ENCODE data around the gene RAET1G. TPM values are rescaled to one million over a fixed set of nuclear protein-coding genes. Genes with fewer than 3 reads are reported as not detected.
"Not testable (repeated sequence)": the region's sequence is repeated elsewhere in the genome, so short reads cannot be mapped to it uniquely, and the experiment has no call there.

Gene RAET1G
- total RNA-seq, 2 donors from 2014 or later = not detected

DNA sequence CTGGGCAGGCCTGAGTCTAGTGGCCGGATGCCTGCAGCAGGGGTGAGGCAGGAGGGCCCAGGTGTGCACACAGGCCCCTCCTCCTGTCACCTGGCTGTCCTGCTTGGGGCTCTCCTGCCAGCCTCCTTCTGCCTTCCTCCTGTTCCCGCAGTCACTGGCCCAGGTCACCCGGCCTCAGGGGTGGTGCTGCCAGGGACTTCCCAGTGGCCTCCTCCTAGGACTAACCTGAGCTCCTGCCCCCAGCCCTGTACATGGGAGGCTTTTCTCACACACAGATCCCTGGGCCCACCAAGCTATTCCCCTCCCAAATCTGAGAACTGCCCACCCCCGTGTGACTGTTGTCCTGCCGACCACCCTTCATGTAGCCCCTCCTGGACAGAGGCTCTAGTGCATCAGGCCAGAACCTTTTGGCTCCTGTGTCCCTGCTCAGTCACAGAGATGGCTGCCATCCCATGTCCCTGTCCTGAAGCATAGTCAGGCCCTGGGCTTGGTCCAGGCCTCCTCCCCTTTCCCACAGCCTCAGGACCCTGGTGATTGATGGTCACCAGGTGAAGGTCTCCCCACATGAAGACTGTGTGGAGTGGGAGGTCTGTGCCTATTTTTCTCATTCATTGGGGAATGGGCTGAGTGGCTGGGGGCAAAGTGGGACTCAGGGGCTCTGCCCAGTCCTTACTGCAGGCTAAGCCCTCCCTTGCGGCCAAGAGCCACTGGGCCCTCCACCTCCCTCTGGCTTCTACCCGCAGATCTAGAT is 39.7 kb upstream of the RAET1G start:
- TF ChIP-seq, protein P1, sequence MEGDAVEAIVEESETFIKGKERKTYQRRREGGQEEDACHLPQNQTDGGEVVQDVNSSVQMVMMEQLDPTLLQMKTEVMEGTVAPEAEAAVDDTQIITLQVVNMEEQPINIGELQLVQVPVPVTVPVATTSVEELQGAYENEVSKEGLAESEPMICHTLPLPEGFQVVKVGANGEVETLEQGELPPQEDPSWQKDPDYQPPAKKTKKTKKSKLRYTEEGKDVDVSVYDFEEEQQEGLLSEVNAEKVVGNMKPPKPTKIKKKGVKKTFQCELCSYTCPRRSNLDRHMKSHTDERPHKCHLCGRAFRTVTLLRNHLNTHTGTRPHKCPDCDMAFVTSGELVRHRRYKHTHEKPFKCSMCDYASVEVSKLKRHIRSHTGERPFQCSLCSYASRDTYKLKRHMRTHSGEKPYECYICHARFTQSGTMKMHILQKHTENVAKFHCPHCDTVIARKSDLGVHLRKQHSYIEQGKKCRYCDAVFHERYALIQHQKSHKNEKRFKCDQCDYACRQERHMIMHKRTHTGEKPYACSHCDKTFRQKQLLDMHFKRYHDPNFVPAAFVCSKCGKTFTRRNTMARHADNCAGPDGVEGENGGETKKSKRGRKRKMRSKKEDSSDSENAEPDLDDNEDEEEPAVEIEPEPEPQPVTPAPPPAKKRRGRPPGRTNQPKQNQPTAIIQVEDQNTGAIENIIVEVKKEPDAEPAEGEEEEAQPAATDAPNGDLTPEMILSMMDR (conservative IDR thresholded peaks at IDR 0.05) = no peak
- Mint-ChIP-seq H3K27ac (no peak overlapping the region), H3K36me3 (ENCODE audit: low read depth) (no peaks in the 10 kb centered on the region), H3K9me3 (no peaks in the 10 kb centered on the region), H3K27me3 (ENCODE audit: insufficient read depth) (peaks cover 99% of the 10 kb centered on the region), H3K4me1 (peaks cover 10% of the 10 kb centered on the region), H3K4me3 (peak overlapping the region; percentile 62)
- no peak for DNase-seq
- H3K36me3 ChIP-seq (ENCODE audit: control insufficient read depth, insufficient read depth, low read length) = no peaks in the 10 kb centered on the region
- H3K27me3 ChIP-seq (ENCODE audit: control insufficient read depth, insufficient read depth, low read length, poor library complexity, severe bottlenecking) = peaks cover 100% of the 10 kb centered on the region
- H3K9ac ChIP-seq (ENCODE audit: extremely low read depth, low read length, poor library complexity, severe bottlenecking) = no peak overlapping the region
- no peak overlapping the region for H3K27ac ChIP-seq (ENCODE audit: low read depth, low read length)
- H3K9me3 ChIP-seq (ENCODE audit: control insufficient read depth, low read length) = no peaks in the 10 kb centered on the region
- H3K4me1 ChIP-seq (ENCODE audit: control insufficient read depth, insufficient read depth, low read length) = no peaks in the 10 kb centered on the region
- peak overlapping the region; percentile 84 for H3K4me3 ChIP-seq (ENCODE audit: low read length)
- WGBS, 2 experiments (ENCODE audit: insufficient coverage in 1 of 2, insufficient read length in 1 of 2) = 81 to 84% methylated on average over 6 to 7 of the region's 7 CpGs

- H3K9me3 ChIP-seq (ENCODE audit: control insufficient read depth, low read length) = no peaks in the 10 kb centered on the region
- Mint-ChIP-seq H3K36me3 (ENCODE audit: low read depth) (no peaks in the 10 kb centered on the region), H3K4me1 (peaks cover 10% of the 10 kb centered on the region), H3K27me3 (ENCODE audit: insufficient read depth) (peaks cover 99% of the 10 kb centered on the region), H3K4me3 (no peak overlapping the region), H3K9me3 (no peaks in the 10 kb centered on the region), H3K27ac (no peak overlapping the region)
- no peak overlapping the region for H3K9ac ChIP-seq (ENCODE audit: extremely low read depth, low read length, poor library complexity, severe bottlenecking)
- no peak overlapping the region for H3K4me3 ChIP-seq (ENCODE audit: low read length)
- peak; percentile 80 for DNase-seq
- 64 to 71% methylated on average over 4 to 6 of the region's 6 CpGs for WGBS, 2 experiments (ENCODE audit: insufficient coverage in 1 of 2, insufficient read length in 1 of 2)
- no peaks in the 10 kb centered on the region for H3K4me1 ChIP-seq (ENCODE audit: control insufficient read depth, insufficient read depth, low read length)
- no peak overlapping the region for H3K27ac ChIP-seq (ENCODE audit: low read depth, low read length)
- no peaks in the 10 kb centered on the region for H3K36me3 ChIP-seq (ENCODE audit: control insufficient read depth, insufficient read depth, low read length)
- H3K27me3 ChIP-seq (ENCODE audit: control insufficient read depth, insufficient read depth, low read length, poor library complexity, severe bottlenecking) = peaks cover 100% of the 10 kb centered on the region
- TF ChIP-seq, protein P1 (conservative IDR thresholded peaks at IDR 0.05) = peak; percentile 68
Observed at GRCh38 chr6:149961728-149962425, 39.0 kb upstream of the RAET1G start.

DNA sequence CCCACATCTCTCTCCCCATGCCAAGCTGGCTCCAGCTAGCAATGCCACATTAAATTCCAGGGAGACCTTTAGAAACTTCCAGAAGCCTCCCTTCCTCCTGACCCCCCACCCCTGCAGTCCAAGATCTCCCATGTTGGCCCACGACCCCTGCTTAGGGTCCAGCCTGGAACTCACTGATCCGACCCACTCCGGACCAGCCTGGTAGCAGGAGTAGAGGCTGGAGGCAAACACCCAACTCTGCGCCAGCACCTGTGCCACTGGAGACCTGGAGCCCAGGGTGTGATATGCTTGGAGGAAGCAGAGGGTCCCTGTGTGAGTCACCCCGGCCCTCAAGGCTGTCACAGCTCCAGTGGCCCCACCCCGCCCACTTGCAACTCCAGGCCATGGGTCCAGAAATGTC is 37.6 kb upstream of the RAET1G start:
- H3K36me3 ChIP-seq (ENCODE audit: control insufficient read depth, insufficient read depth, low read length) = no peaks in the 10 kb centered on the region
- Mint-ChIP-seq H3K4me1 (peaks cover 10% of the 10 kb centered on the region), H3K4me3 (no peak overlapping the region), H3K9me3 (no peaks in the 10 kb centered on the region), H3K27ac (no peak overlapping the region), H3K27me3 (ENCODE audit: insufficient read depth) (peaks cover 97% of the 10 kb centered on the region), H3K36me3 (ENCODE audit: low read depth) (no peaks in the 10 kb centered on the region)
- WGBS, 2 experiments (ENCODE audit: insufficient coverage in 1 of 2, insufficient read length in 1 of 2) = 79 to 83% methylated on average over 2 to 6 of the region's 6 CpGs
- no peak overlapping the region for H3K4me3 ChIP-seq (ENCODE audit: low read length)
- H3K9me3 ChIP-seq (ENCODE audit: control insufficient read depth, low read length) = no peaks in the 10 kb centered on the region
- TF ChIP-seq, protein P1 (conservative IDR thresholded peaks at IDR 0.05) = no peak
- no peak overlapping the region for H3K9ac ChIP-seq (ENCODE audit: extremely low read depth, low read length, poor library complexity, severe bottlenecking)
- H3K27ac ChIP-seq (ENCODE audit: low read depth, low read length) = no peak overlapping the region
- H3K27me3 ChIP-seq (ENCODE audit: control insufficient read depth, insufficient read depth, low read length, poor library complexity, severe bottlenecking) = peaks cover 100% of the 10 kb centered on the region
- H3K4me1 ChIP-seq (ENCODE audit: control insufficient read depth, insufficient read depth, low read length) = no peaks in the 10 kb centered on the region
- DNase-seq = no peak

DNA sequence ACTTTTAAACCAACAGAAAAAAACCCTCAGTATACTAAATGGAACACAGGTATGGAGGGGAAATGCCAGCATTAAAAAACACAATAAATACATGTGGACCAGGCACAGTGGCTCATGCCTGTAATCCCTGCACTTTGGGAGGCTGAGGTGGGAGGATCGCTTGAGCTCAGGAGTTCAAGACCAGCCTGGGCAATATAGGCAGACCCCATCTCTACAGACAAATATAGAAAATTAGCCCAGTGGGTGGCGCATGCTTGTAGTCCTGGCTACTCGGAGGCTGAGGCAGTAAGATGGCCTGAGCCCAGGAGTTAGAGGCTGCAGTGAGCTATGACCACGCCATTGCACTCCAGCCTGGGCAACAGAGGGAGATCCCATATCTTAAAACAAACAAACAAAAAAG is 36.9 kb upstream of the RAET1G start:
- H3K27me3 Mint-ChIP-seq (ENCODE audit: insufficient read depth) = peaks cover 97% of the 10 kb centered on the region
- not testable (repeated sequence) for H3K4me3 ChIP-seq (ENCODE audit: low read length); H3K9ac ChIP-seq (ENCODE audit: extremely low read depth, low read length, poor library complexity, severe bottlenecking); H3K36me3 Mint-ChIP-seq (ENCODE audit: low read depth); H3K9me3 Mint-ChIP-seq; H3K4me1 ChIP-seq (ENCODE audit: control insufficient read depth, insufficient read depth, low read length); H3K36me3 ChIP-seq (ENCODE audit: control insufficient read depth, insufficient read depth, low read length); H3K4me1 Mint-ChIP-seq; H3K27ac Mint-ChIP-seq; DNase-seq; H3K9me3 ChIP-seq (ENCODE audit: control insufficient read depth, low read length); H3K4me3 Mint-ChIP-seq; H3K27ac ChIP-seq (ENCODE audit: low read depth, low read length)
- peaks cover 100% of the 10 kb centered on the region for H3K27me3 ChIP-seq (ENCODE audit: control insufficient read depth, insufficient read depth, low read length, poor library complexity, severe bottlenecking)
- 79% methylated on average over 2 of the region's 4 CpGs; no CpG with 5 or more reads in 1 of the 2 experiments for WGBS, 2 experiments (ENCODE audit: insufficient coverage in 1 of 2, insufficient read length in 1 of 2)

GRCh38 chr6:149958124-149958523 is 35.2 kb upstream of the RAET1G start:
- not testable (repeated sequence) for H3K27ac ChIP-seq (ENCODE audit: low read depth, low read length); H3K4me1 Mint-ChIP-seq; H3K9me3 ChIP-seq (ENCODE audit: control insufficient read depth, low read length); H3K27ac Mint-ChIP-seq; H3K9ac ChIP-seq (ENCODE audit: extremely low read depth, low read length, poor library complexity, severe bottlenecking); H3K9me3 Mint-ChIP-seq; H3K36me3 ChIP-seq (ENCODE audit: control insufficient read depth, insufficient read depth, low read length); H3K4me3 ChIP-seq (ENCODE audit: low read length); H3K36me3 Mint-ChIP-seq (ENCODE audit: low read depth); H3K4me1 ChIP-seq (ENCODE audit: control insufficient read depth, insufficient read depth, low read length); H3K4me3 Mint-ChIP-seq; DNase-seq
- peaks cover 100% of the 10 kb centered on the region for H3K27me3 ChIP-seq (ENCODE audit: control insufficient read depth, insufficient read depth, low read length, poor library complexity, severe bottlenecking)
- peaks cover 96% of the 10 kb centered on the region for H3K27me3 Mint-ChIP-seq (ENCODE audit: insufficient read depth)
- 72% methylated on average over 3 of the region's 3 CpGs; no CpG with 5 or more reads in 1 of the 2 experiments for WGBS, 2 experiments (ENCODE audit: insufficient coverage in 1 of 2, insufficient read length in 1 of 2)
